ENCODE measurements around the gene A2M.

The A2M gene

DNA sequence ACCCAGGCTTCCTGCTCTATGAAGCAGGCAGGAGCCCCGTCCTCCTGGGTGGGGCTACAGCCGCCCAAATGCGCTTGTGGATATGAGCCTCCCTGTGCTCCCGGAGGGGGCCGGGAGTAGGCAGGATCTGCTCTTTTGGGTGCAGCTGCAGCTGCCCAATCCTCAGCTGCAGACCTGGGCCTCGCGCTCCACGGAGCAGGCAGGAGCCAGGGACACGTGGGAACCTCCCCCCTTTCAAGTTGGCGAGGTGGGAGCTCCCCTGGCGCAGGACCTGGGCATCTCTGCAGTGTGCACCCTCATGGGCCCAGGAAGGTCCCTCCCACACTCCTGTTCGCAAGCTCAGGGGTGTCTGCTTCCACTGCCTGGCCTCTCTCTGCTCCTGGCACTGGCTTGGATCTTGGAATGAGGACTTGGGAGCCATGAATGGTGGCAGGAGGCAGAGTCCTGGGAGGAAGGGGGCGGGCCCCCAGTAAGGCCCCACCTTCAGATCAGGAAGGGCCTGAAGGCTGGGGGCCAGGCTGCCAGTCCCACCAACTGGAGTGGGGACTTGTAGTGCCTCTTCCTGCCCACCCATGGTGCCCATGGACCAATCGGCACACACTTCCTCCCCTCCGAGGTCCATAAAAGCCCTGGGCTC is 65.1 kb downstream of the A2M start:
- Histone ChIP-seq H3K9me3 (replicated peaks; ENCODE audit: insufficient read depth, low read length) (no peaks in the 10 kb centered on the region), H3K36me3 (replicated peaks; ENCODE audit: insufficient read depth, low read length) (no peaks in the 10 kb centered on the region), H3K27ac (ENCODE audit: low read length) (no peak overlapping the region), H3K4me1 (ENCODE audit: low read length) (0 out of 2 replicates have a peak, but pooled peaks cover 6% of the 10 kb centered on the region), H3K4me2 (ENCODE audit: low read depth, low read length) (no peak overlapping the region), H3F3A (ENCODE audit: insufficient read depth, low read length) (no peaks in the 10 kb centered on the region), H2AFZ (ENCODE audit: low read length) (no peak overlapping the region), H3K9ac (ENCODE audit: low read length) (no peak overlapping the region), H3K79me2 (ENCODE audit: low read length) (no peaks in the 10 kb centered on the region), H3K27me3 (replicated peaks; ENCODE audit: insufficient read depth, low read length) (no peaks in the 10 kb centered on the region), H3K4me3 (ENCODE audit: low read length) (no peak overlapping the region), H3K9me2 (replicated peaks; ENCODE audit: insufficient read depth, low read length) (no peaks in the 10 kb centered on the region), H4K20me1 (ENCODE audit: insufficient read depth, low read length) (no peaks in the 10 kb centered on the region)
- no peak for TF ChIP-seq EZH2 (optimal IDR thresholded peaks at IDR 0.05; ENCODE audit: low read depth, low read length)
- TF ChIP-seq, protein P1, sequence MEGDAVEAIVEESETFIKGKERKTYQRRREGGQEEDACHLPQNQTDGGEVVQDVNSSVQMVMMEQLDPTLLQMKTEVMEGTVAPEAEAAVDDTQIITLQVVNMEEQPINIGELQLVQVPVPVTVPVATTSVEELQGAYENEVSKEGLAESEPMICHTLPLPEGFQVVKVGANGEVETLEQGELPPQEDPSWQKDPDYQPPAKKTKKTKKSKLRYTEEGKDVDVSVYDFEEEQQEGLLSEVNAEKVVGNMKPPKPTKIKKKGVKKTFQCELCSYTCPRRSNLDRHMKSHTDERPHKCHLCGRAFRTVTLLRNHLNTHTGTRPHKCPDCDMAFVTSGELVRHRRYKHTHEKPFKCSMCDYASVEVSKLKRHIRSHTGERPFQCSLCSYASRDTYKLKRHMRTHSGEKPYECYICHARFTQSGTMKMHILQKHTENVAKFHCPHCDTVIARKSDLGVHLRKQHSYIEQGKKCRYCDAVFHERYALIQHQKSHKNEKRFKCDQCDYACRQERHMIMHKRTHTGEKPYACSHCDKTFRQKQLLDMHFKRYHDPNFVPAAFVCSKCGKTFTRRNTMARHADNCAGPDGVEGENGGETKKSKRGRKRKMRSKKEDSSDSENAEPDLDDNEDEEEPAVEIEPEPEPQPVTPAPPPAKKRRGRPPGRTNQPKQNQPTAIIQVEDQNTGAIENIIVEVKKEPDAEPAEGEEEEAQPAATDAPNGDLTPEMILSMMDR (IDR thresholded peaks at IDR 0.05; ENCODE audit: low read length), result no peak
- no peak for TF ChIP-seq EZH2phosphoT487 (IDR thresholded peaks at IDR 0.05; ENCODE audit: low read length)
- DNase-seq, result no peak

DNA sequence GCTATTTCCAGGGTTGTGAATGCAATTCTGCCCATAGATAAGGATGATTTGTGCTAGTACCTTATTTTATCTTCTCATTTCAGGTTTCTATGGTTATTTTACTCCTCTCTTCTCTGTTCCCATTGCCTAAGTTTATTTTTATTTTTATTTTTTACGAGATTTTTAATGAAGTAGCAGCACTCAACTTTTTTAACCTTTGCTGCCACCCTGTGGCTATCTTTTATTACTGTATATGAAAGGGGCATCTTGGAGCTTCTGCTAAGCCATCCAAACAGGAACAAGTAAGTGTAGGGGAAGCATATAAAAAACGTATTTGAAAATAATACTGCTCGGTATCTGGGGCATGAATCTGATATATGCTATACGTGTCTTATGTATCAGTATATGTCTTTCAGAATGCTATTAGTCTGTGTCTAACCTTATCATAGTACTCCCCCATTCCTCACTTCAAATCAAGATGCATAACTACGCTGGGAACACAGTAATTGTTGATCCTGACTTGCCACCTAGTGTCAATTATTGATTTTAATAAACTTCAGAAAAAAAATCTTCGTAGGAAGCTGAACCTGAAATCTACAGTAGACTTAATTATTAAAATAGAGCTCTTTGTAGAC is 66.1 kb downstream of the A2M start:
- Histone ChIP-seq H3K9me3 (replicated peaks; ENCODE audit: insufficient read depth, low read length) (no peaks in the 10 kb centered on the region), H4K20me1 (ENCODE audit: insufficient read depth, low read length) (no peaks in the 10 kb centered on the region), H3K9ac (ENCODE audit: low read length) (no peak overlapping the region), H3K36me3 (replicated peaks; ENCODE audit: insufficient read depth, low read length) (no peaks in the 10 kb centered on the region), H3K9me2 (replicated peaks; ENCODE audit: insufficient read depth, low read length) (no peaks in the 10 kb centered on the region), H3K4me3 (ENCODE audit: low read length) (no peak overlapping the region), H3F3A (ENCODE audit: insufficient read depth, low read length) (no peaks in the 10 kb centered on the region), H3K27me3 (replicated peaks; ENCODE audit: insufficient read depth, low read length) (no peaks in the 10 kb centered on the region), H3K79me2 (ENCODE audit: low read length) (no peaks in the 10 kb centered on the region), H3K4me2 (ENCODE audit: low read depth, low read length) (no peak overlapping the region), H3K4me1 (ENCODE audit: low read length) (0 out of 2 replicates have a peak, but pooled peaks cover 6% of the 10 kb centered on the region), H2AFZ (ENCODE audit: low read length) (no peak overlapping the region), H3K27ac (ENCODE audit: low read length) (no peak overlapping the region)
- peak; percentile 39 for DNase-seq
- TF ChIP-seq EZH2 (optimal IDR thresholded peaks at IDR 0.05; ENCODE audit: low read depth, low read length) (no peak), EZH2phosphoT487 (IDR thresholded peaks at IDR 0.05; ENCODE audit: low read length) (no peak)
- TF ChIP-seq, protein P1 (IDR thresholded peaks at IDR 0.05; ENCODE audit: low read length), result peak; percentile 55

DNA sequence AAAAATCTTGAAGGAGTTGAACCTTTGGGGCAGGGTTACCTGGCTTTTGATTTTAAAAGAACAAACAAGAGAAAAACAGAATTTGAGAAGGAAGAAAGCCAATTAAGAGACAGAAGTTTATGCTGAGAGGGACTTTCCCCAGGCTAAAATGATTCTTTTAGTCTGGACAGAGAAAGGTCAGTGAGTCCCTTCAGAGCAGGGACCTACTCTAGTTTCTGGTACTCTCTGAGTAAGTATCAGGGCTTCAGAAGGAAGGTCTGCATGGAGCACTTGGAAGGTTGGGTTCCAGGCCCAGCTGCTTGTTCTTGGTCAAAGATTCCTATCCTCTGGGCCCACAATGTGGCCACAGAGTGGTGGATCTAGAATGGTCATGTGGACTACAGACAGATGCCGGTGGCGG is 66.8 kb downstream of the A2M start:
- no peaks in the 10 kb centered on the region for H3K36me3 ChIP-seq (replicated peaks; ENCODE audit: insufficient read depth, low read length)

More for the DNA sequence above, 66.8 kb downstream of the A2M start:
- H3F3A ChIP-seq (ENCODE audit: insufficient read depth, low read length), result no peaks in the 10 kb centered on the region
- H3K4me3 ChIP-seq (ENCODE audit: low read length), result no peak overlapping the region
- H3K9me3 ChIP-seq (replicated peaks; ENCODE audit: insufficient read depth, low read length), result no peaks in the 10 kb centered on the region
- no peaks in the 10 kb centered on the region for H3K27me3 ChIP-seq (replicated peaks; ENCODE audit: insufficient read depth, low read length)
- DNase-seq, result no peak
- no peaks in the 10 kb centered on the region for H3K79me2 ChIP-seq (ENCODE audit: low read length)
- no peak overlapping the region for H3K27ac ChIP-seq (ENCODE audit: low read length)
- H3K4me1 ChIP-seq (ENCODE audit: low read length), result 0 out of 2 replicates have a peak, but pooled peaks cover 6% of the 10 kb centered on the region
- H3K9me2 ChIP-seq (replicated peaks; ENCODE audit: insufficient read depth, low read length), result no peaks in the 10 kb centered on the region
- TF ChIP-seq EZH2 (optimal IDR thresholded peaks at IDR 0.05; ENCODE audit: low read depth, low read length) (no peak), EZH2phosphoT487 (IDR thresholded peaks at IDR 0.05; ENCODE audit: low read length) (no peak)
- TF ChIP-seq, protein P1 (IDR thresholded peaks at IDR 0.05; ENCODE audit: low read length), result no peak
- no peak overlapping the region for H3K4me2 ChIP-seq (ENCODE audit: low read depth, low read length)
- no peak overlapping the region for H3K9ac ChIP-seq (ENCODE audit: low read length)
- no peak overlapping the region for H2AFZ ChIP-seq (ENCODE audit: low read length)
- no peaks in the 10 kb centered on the region for H4K20me1 ChIP-seq (ENCODE audit: insufficient read depth, low read length)
